Endothelial cell of umbilical vein (primary cell): ENCODE measurements around the gene MTA1.

Experiments
- EZH2 ChIP-seq: IDR thresholded peaks from 2 replicates; pipeline ENCODE4 v1.6.1; 2012; ENCODE audit warnings: borderline replicate concordance, low read depth, mild to moderate bottlenecking, moderate library complexity, low read length, inconsistent platforms; ENCODE audit not compliant: severe bottlenecking
- GATA2 ChIP-seq: IDR thresholded peaks from 2 replicates; pipeline ENCODE4 v1.7.0; 2011; ENCODE audit warnings: low read depth, mild to moderate bottlenecking, moderate library complexity, mixed read lengths, low read length; ENCODE audit not compliant: insufficient read length, insufficient read depth
- JUN ChIP-seq: IDR thresholded peaks from 2 replicates; pipeline ENCODE4 v1.6.1; 2011; ENCODE audit warnings: borderline replicate concordance, low read depth; ENCODE audit not compliant: insufficient read length, insufficient read depth
- POLR2A ChIP-seq: IDR thresholded peaks from 2 replicates; pipeline ENCODE4 v1.6.1; 2012; ENCODE audit warnings: low read depth, mild to moderate bottlenecking, control low read depth, low read length
- TF ChIP-seq, protein P1 (sequence below), 2 donors: IDR thresholded peaks; 1 replicate in 1 of 2; 2 replicates in 1 of 2; pipeline ENCODE4 v1.5.1; 2011; ENCODE audit warnings: low read length in 2 of 2, mild to moderate bottlenecking in 2 of 2, moderate library complexity in 2 of 2, control low read depth in 1 of 2, inconsistent platforms in 1 of 2, low read depth in 1 of 2; ENCODE audit not compliant: insufficient read depth in 1 of 2; ENCODE audit errors: extremely low read depth in 1 of 2

DNA sequence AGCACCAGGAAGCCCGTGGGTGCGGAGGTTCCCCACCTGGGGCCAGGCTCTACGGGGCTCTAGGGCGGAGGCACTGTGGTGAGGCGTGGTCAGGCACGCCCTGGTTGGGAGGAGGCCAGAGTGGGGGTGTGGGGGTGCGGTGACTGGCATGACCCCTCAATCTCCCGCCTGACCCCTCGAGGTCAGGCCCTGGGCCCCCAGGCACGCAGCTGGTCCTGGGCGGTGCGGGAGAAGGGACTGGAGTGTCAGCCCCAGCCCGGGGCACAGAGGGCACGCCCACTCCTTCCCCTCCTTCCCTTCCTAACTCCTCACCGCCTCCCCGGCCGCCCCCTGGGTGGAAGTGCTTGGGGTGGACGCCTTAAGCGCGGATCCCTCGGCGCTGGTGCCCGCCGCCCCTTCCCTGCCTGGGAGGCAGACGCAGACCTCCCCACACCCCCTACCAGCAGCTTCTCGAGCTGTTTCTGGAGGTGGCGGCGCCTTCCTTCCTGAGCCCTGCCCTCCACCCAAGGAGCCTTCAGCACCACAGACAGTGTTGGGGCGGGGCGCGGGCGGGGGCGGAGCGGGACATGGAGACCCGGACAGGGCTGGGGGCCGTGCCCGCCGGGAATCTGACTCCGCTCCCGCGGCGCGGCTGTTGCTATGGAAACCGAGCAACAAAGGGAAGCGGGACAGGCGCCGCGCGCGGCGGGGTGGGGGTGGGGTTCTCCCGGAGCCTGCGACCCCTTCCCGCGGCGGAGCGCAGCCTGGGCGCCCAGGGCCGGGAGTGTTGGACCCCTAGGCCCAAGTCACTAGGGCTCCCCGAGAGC lies 54.3 kb downstream of the MTA1 start:
- TF ChIP-seq, protein P1, sequence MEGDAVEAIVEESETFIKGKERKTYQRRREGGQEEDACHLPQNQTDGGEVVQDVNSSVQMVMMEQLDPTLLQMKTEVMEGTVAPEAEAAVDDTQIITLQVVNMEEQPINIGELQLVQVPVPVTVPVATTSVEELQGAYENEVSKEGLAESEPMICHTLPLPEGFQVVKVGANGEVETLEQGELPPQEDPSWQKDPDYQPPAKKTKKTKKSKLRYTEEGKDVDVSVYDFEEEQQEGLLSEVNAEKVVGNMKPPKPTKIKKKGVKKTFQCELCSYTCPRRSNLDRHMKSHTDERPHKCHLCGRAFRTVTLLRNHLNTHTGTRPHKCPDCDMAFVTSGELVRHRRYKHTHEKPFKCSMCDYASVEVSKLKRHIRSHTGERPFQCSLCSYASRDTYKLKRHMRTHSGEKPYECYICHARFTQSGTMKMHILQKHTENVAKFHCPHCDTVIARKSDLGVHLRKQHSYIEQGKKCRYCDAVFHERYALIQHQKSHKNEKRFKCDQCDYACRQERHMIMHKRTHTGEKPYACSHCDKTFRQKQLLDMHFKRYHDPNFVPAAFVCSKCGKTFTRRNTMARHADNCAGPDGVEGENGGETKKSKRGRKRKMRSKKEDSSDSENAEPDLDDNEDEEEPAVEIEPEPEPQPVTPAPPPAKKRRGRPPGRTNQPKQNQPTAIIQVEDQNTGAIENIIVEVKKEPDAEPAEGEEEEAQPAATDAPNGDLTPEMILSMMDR (IDR thresholded peaks at IDR 0.05; ENCODE audit: extremely low read depth in 1 of 2, insufficient read depth in 1 of 2, low read depth in 1 of 2, low read length in 2 of 2): no peak
- TF ChIP-seq POLR2A (no peak), EZH2 (no peak), GATA2 (no peak), JUN (no peak)
